BLaER1 treated with 17β-estradiol and CSF1 and Interleukin-3, amounts not matched to agents 10 nM and 100 nM (cell line): ENCODE data around the gene HSPB1.
A peak's percentile ranks its signal among the peaks of the same experiment; 100 is the strongest.

ENCODE experiments used
- H3K27ac ChIP-seq, 11 experiments: shearing (Covaris generic); formaldehyde crosslinking; 2 replicates each; pipeline ENCODE4 v1.8.1; 2022
- H3K27me3 ChIP-seq, 11 experiments: shearing (Covaris generic); formaldehyde crosslinking; 2 replicates each; pipeline ENCODE4 v1.8.1; 2022
- H3K36me3 ChIP-seq, 11 experiments: shearing (Covaris generic); formaldehyde crosslinking; 2 replicates each; pipeline ENCODE4 v1.8.1; 2022
- H3K4me1 ChIP-seq, 10 experiments: shearing (Covaris generic); formaldehyde crosslinking; 2 replicates each; pipeline ENCODE4 v1.8.1; 2022
- H3K4me2 ChIP-seq, 11 experiments: shearing (Covaris generic); formaldehyde crosslinking; 2 replicates each; pipeline ENCODE4 v1.8.1; 2022
- H3K4me3 ChIP-seq, 10 experiments: shearing (Covaris generic); formaldehyde crosslinking; 2 replicates each; pipeline ENCODE4 v1.8.1; 2022
- H3K9ac ChIP-seq, 11 experiments: shearing (Covaris generic); formaldehyde crosslinking; 2 replicates each; pipeline ENCODE4 v1.8.1; 2022
- H3K9me3 ChIP-seq, 11 experiments: shearing (Covaris generic); formaldehyde crosslinking; replicated peaks in 1 of 11; 2 replicates each; pipeline ENCODE4 v1.8.1; 2022
- H4K20me1 ChIP-seq, 11 experiments: shearing (Covaris generic); formaldehyde crosslinking; 2 replicates each; pipeline ENCODE4 v1.8.1; 2022
- Cebpa-rat ChIP-seq, 11 experiments: shearing (Covaris generic); IDR thresholded peaks; 2 replicates each; pipeline ENCODE4 v1.8.1; 2022

HSPB1 gene

DNA sequence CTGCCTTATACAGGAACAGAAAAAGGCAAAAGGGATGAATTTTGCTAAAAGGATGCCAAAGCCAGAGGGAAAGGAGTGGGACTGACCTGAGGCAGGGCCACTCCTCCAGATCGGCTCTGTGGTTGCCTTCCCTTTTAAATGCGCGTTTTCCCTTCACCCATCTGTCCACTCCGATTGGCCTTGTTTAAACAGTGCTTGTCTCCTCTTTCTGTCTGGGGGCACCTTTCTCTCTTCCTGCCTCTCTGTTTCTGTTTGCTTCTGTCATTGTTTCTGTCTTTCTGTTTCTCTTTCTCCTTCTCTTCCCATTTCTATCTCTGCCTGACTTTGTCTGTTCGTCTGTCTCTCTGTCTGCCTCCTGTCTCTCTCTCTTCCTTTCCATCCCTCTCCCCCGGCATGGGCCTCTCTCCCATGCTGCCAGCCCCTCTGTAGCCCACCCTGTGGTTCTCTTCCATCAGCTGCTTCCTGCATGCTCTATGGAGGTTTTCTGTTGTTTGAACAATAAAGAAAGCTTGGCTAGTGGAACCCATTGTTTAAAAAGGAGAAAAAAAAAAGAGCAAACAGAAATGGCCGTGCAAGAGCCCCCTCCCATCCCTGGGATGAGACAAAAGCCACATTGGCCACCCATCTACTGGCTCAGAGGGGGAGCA lies 29.5 kb upstream of the HSPB1 start:
- Histone ChIP-seq H3K9ac (peak overlapping the region in 4 of 11 experiments; percentile 8 to 39 (median 19); a peak in 4 of 22 replicates), H3K27ac (peak overlapping the region in 3 of 11 experiments; percentile 8 to 19 (median 16); a peak in 4 of 22 replicates), H3K4me3 (no peak overlapping the region), H3K9me3 (no peaks in the 10 kb centered on the region), H3K4me1 (peaks cover 11 to 25% (median 18%) of the 10 kb centered on the region in 10 experiments; a peak in 19 of 20 replicates), H4K20me1 (peaks cover 0 to 6% (median 0%) of the 10 kb centered on the region in 11 experiments; a peak in 3 of 22 replicates), H3K36me3 (no peaks in the 10 kb centered on the region), H3K4me2 (peak overlapping the region in 10 of 11 experiments; percentile 42 to 59 (median 50); a peak in 21 of 22 replicates), H3K27me3 (peaks cover 8 to 70% (median 42%) of the 10 kb centered on the region in 11 experiments; a peak in 20 of 22 replicates)
- no peak for TF ChIP-seq Cebpa-rat (IDR thresholded peaks at IDR 0.05)

DNA sequence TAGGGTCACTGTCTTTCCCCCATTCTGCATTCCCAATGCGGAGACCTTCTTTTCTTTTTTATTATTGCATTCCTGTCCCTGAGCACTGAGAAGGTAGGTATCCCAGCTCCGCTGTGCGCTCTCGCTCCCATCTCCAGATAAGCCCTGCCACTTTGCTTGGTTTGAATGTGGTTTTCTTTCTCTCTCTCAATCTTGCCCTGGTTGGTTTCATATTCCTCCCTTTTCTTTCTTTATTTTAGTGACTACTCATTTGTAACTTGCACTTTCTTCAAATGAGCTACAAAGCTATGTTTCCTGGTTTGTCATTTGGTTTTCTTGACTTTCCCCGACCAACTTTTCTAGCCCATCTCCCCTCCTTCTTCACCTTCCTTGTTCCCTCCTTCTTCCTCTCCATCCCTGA lies 29.0 kb upstream of the HSPB1 start:
- Histone ChIP-seq H3K4me1 (peaks cover 11 to 22% (median 17%) of the 10 kb centered on the region in 10 experiments; a peak in 19 of 20 replicates), H3K36me3 (no peaks in the 10 kb centered on the region), H3K4me3 (no peak overlapping the region), H4K20me1 (peaks cover 0 to 6% (median 0%) of the 10 kb centered on the region in 11 experiments; a peak in 4 of 22 replicates), H3K9ac (peak overlapping the region in 2 of 11 experiments; percentile 29 to 39; a peak in 2 of 22 replicates), H3K4me2 (peak overlapping the region in 10 of 11 experiments; percentile 42 to 59 (median 50); a peak in 18 of 22 replicates), H3K27me3 (peaks cover 11 to 71% (median 45%) of the 10 kb centered on the region in 11 experiments), H3K27ac (peak overlapping the region in 3 of 11 experiments; percentile 8 to 19 (median 16); a peak in 2 of 22 replicates), H3K9me3 (peaks cover 0 to 2% (median 0%) of the 10 kb centered on the region in 11 experiments; a peak in 2 of 22 replicates)
- TF ChIP-seq Cebpa-rat (IDR thresholded peaks at IDR 0.05), result no peak

DNA sequence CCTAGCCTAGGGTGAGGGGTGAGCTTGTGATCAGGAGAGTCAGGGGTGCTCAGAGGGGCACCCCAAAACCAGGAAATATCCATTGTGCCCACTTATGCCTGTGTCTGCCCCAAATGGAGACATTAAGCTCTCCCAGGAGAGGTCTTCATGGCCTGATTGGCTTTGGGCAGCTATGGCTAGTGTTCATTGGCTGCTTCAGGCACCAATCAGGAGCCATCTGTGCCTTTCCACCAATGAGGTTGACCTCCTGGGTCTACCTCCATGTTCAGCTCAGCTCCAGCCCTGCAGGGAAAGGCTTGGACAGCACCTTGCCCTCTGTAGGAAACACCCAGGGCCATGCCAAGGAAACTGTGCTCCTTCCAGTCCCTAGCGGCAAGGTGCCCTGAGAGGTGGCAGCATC lies 23.9 kb upstream of the HSPB1 start:
- no peak overlapping the region for H3K4me3 ChIP-seq
- H3K27ac ChIP-seq, result no peak overlapping the region
- H3K9ac ChIP-seq, result no peak overlapping the region
- H3K27me3 ChIP-seq, result peaks cover 48 to 86% (median 69%) of the 10 kb centered on the region in 11 experiments
- peaks cover 0 to 5% (median 0%) of the 10 kb centered on the region in 11 experiments; a peak in 5 of 22 replicates for H4K20me1 ChIP-seq
- H3K4me2 ChIP-seq, result no peak overlapping the region
- H3K4me1 ChIP-seq, result peaks cover 0 to 13% (median 8%) of the 10 kb centered on the region in 10 experiments; a peak in 16 of 20 replicates
- H3K9me3 ChIP-seq, result peaks cover 0 to 6% (median 0%) of the 10 kb centered on the region in 11 experiments; a peak in 2 of 22 replicates
- no peaks in the 10 kb centered on the region for H3K36me3 ChIP-seq
- no peak for TF ChIP-seq Cebpa-rat (IDR thresholded peaks at IDR 0.05)

DNA sequence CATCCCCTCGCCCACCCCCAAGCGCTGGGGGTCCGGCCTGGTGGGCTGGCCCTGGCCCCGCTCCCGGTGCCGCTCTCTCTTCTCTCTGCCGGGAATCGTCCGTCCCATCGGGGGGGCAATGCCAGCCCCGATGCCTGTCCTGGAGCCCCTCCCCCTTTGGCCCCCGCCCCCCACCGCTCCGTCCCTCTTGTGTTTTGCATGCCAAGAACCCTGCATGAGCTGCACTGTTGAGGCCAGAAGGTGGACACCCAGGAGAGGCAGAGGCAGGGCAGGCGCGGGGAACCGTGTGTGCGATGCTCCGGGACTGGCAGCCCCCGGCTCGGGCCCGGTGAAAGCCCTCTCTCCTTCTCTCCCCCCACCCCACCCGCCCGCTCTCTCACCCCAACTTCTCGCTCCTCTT lies 22.1 kb upstream of the HSPB1 start:
- Histone ChIP-seq H3K4me3 (no peak overlapping the region), H3K36me3 (no peaks in the 10 kb centered on the region), H4K20me1 (peaks cover 0 to 6% (median 0%) of the 10 kb centered on the region in 11 experiments; a peak in 5 of 22 replicates), H3K27ac (no peak overlapping the region), H3K9ac (no peak overlapping the region), H3K4me1 (peaks cover 0 to 13% (median 7%) of the 10 kb centered on the region in 10 experiments; a peak in 15 of 20 replicates), H3K4me2 (no peak overlapping the region), H3K27me3 (peaks cover 62 to 93% (median 81%) of the 10 kb centered on the region in 11 experiments), H3K9me3 (peaks cover 0 to 6% (median 0%) of the 10 kb centered on the region in 11 experiments; a peak in 2 of 22 replicates)
- no peak for TF ChIP-seq Cebpa-rat (IDR thresholded peaks at IDR 0.05)

DNA sequence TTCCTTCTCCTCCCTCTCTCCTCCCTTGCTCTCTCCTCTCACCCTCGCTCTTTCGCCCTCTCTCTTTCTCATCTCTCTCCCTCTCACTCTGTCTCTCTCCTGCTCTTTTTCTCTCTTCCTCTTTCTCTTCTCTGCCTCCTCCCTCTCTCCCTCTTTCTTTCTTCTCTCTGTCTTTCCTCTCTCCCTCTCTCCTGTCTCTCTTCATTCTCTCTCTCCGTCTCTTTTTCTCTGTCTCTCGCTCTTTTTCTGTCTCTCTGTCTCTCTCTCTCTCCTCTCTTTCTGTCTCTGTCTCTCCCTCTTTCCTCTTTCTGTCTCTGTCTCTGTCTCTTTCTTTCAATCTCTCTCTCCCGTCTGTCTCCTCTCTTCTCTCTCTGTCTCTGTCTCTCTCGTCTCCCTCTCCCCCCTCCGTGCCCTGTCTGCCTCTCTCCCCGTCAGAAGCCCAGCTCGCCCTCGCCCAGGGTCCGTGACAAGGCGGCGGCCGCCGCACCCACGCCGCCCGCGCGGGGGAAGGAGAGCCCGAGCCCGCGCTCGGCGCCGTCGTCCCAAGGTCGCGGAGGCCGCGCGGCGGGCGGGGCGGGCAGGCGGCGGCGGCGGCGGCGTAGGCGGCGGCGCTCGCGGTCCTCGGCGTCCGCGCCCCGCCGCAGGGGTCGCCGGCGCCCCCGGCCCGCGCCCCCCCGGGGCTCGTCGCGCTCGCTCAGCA lies 21.3 kb upstream of the HSPB1 start:
- Histone ChIP-seq H4K20me1 (peaks cover 0 to 6% (median 0%) of the 10 kb centered on the region in 11 experiments; a peak in 5 of 22 replicates), H3K9ac (peak overlapping the region in 7 of 11 experiments; percentile 24 to 66 (median 33); a peak in 5 of 22 replicates), H3K9me3 (peaks cover 0 to 6% (median 0%) of the 10 kb centered on the region in 11 experiments; a peak in 2 of 22 replicates), H3K4me3 (peak overlapping the region; percentile 33 to 73 (median 56); a peak in 19 of 20 replicates), H3K4me2 (peak overlapping the region; percentile 81 to 97 (median 93)), H3K4me1 (peaks cover 0 to 15% (median 8%) of the 10 kb centered on the region in 10 experiments; a peak in 17 of 20 replicates), H3K36me3 (no peaks in the 10 kb centered on the region), H3K27me3 (peaks cover 62 to 95% (median 84%) of the 10 kb centered on the region in 11 experiments), H3K27ac (no peak overlapping the region)
- no peak for TF ChIP-seq Cebpa-rat (IDR thresholded peaks at IDR 0.05)

DNA sequence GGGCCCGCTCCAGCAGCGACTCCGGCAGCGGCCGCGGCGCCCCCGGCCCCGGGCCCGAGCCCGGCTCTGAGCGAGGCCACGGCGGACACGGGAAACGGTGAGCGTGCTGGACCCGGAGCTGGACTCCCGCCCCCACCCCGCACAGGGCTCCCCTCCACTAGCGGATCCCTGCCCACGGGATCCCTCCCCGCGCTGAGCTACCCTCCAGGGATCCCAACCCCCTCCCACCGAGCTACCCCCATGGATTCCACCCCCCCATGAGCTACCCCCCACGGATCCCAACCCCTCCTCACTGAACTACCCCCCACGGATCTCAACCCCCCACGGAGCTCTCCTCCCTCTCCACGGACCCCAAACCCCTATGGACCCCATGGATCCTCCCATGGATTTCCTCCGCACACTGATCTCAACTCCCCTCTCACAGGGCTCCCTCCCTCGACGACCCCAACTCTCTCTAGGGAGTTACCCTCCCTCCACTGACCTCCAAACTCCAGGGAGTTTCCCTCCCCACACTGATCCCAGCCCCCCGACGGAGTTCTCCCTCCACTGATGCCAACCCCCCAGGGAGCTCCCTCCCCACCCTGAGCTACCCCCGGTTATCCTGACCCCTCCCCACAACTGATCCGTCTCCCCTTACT lies 20.6 kb upstream of the HSPB1 start:
- H3K9me3 ChIP-seq, result peaks cover 0 to 6% (median 0%) of the 10 kb centered on the region in 11 experiments; a peak in 2 of 22 replicates
- peak overlapping the region in 8 of 11 experiments; percentile 24 to 66 (median 40); a peak in 3 of 22 replicates for H3K9ac ChIP-seq
- H3K27me3 ChIP-seq, result peaks cover 62 to 90% (median 83%) of the 10 kb centered on the region in 11 experiments
- no peak overlapping the region for H3K27ac ChIP-seq
- H4K20me1 ChIP-seq, result peaks cover 0 to 6% (median 0%) of the 10 kb centered on the region in 11 experiments; a peak in 5 of 22 replicates
- no peak for TF ChIP-seq Cebpa-rat (IDR thresholded peaks at IDR 0.05)
- H3K4me3 ChIP-seq, result peak overlapping the region; percentile 49 to 73 (median 62)
- peak overlapping the region; percentile 81 to 97 (median 93) for H3K4me2 ChIP-seq
- no peaks in the 10 kb centered on the region for H3K36me3 ChIP-seq
- peaks cover 0 to 22% (median 15%) of the 10 kb centered on the region in 10 experiments; a peak in 18 of 20 replicates for H3K4me1 ChIP-seq

DNA sequence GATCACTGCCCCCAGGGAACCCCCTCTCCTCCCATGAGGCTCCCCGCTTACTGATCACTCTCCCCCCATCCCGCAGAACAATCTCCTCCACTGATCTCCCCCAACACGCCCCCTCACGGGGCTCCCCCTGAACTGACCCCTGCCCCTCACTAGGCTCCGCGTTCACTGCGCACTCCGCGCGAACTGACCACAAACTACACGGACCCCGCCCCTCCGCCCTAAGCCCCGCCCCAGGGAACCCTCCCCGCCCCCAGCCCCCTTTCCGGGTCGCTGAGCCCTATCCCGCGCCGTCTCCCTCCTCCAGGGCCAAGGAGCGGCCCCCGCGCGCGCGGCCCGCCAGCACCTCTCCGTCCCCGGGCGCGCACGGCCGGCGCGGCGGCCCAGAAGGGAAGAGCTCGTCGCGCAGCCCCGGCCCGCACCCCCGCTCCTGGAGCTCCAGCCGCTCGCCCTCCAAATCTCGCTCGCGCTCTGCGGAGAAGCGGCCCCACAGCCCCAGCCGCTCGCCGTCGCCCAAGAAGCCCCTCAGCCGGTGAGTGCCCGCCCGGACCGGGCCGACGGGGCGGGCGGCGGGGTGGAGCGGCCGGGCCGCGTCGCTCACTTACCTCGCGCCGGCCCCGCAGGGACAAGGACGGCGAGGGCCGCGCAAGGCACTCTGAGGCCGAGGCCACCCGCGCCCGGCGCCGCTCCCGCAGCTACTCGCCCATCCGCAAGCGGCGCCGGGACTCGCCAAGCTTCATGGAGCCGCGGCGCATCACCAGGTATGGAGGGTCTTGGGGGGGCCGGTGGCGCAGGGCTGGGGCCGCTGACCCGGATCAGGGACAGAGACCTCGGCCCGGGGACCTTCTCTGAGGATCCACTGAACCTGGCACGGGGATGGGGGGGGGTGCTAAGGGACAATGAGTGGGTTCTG lies 19.9 kb upstream of the HSPB1 start:
- H4K20me1 ChIP-seq, result peaks cover 0 to 6% (median 0%) of the 10 kb centered on the region in 11 experiments; a peak in 5 of 22 replicates
- no peaks in the 10 kb centered on the region for H3K36me3 ChIP-seq
- H3K9ac ChIP-seq, result peak overlapping the region; percentile 24 to 70 (median 62); a peak in 19 of 22 replicates
- H3K27ac ChIP-seq, result no peak overlapping the region
- peak overlapping the region; percentile 49 to 73 (median 62) for H3K4me3 ChIP-seq
- peaks cover 0 to 30% (median 22%) of the 10 kb centered on the region in 10 experiments; a peak in 18 of 20 replicates for H3K4me1 ChIP-seq
- H3K9me3 ChIP-seq, result peaks cover 0 to 6% (median 0%) of the 10 kb centered on the region in 11 experiments; a peak in 2 of 22 replicates
- H3K4me2 ChIP-seq, result peak overlapping the region; percentile 81 to 97 (median 93)
- no peak for TF ChIP-seq Cebpa-rat (IDR thresholded peaks at IDR 0.05)
- peaks cover 62 to 83% (median 80%) of the 10 kb centered on the region in 11 experiments for H3K27me3 ChIP-seq
